Keratinocyte (primary cell): ENCODE measurements around the gene RTEL1. TPM values are rescaled to one million over a fixed set of nuclear protein-coding genes. Genes with fewer than 3 reads are reported as not detected.

ENCODE experiments used
- DNase-seq: peaks from one replicate; pipeline ENCODE4 v3.0.0-alpha.2; 2011; ENCODE audit warnings: low read depth, missing footprints, low spot score
- FAIRE-seq: peaks from 2 replicates; lab custom pipeline; 2011; peaks lifted over from hg19 to GRCh38; lab: Jason Lieb, UNC
- H2AFZ ChIP-seq: 2 replicates; pipeline ENCODE4 v1.6.0; 2012; ENCODE audit warnings: low read length, control low read depth, inconsistent platforms; ENCODE audit not compliant: control insufficient read depth
- H3K27ac ChIP-seq: 2 replicates; pipeline ENCODE4 v1.5.1; 2011; ENCODE audit warnings: low read length; ENCODE audit not compliant: control insufficient read depth, insufficient read depth
- H3K27me3 ChIP-seq: 3 replicates; pipeline ENCODE4 v1.6.0; 2011; ENCODE audit warnings: low read length; ENCODE audit not compliant: control insufficient read depth, insufficient read depth; ENCODE audit errors: extremely low read depth
- H3K36me3 ChIP-seq, 2 experiments: 2 replicates in 1 of 2; 3 replicates in 1 of 2; pipeline ENCODE4 v1.5.1; 2011; ENCODE audit warnings: low read length in 2 of 2, mild to moderate bottlenecking in 1 of 2; ENCODE audit not compliant: control insufficient read depth in 2 of 2, insufficient read depth in 2 of 2; ENCODE audit errors: extremely low read depth in 1 of 2
- H3K4me1 ChIP-seq: 3 replicates; pipeline ENCODE4 v1.5.1; 2011; ENCODE audit warnings: low read length; ENCODE audit not compliant: control insufficient read depth, insufficient read depth; ENCODE audit errors: extremely low read depth
- H3K4me2 ChIP-seq: 3 replicates; pipeline ENCODE4 v1.6.0; 2011; ENCODE audit warnings: low read depth, low read length; ENCODE audit not compliant: control insufficient read depth, insufficient read depth; ENCODE audit errors: extremely low read depth
- H3K4me3 ChIP-seq, 3 experiments: fragments of 200-600 bp in 1 of 3; sonication (generic) in 1 of 3; 2 replicates in 2 of 3; 3 replicates in 1 of 3; pipeline ENCODE4 v1.5.1; 2011 to 2016; ENCODE audit warnings: low read length in 3 of 3, mild to moderate bottlenecking in 3 of 3, control low read depth in 2 of 3, inconsistent platforms in 1 of 3, low read depth in 1 of 3, mixed read lengths in 1 of 3, mixed run types in 1 of 3, moderate library complexity in 1 of 3; ENCODE audit not compliant: control insufficient read depth in 2 of 3, insufficient read depth in 2 of 3; ENCODE audit errors: extremely low read depth in 1 of 3
- H3K79me2 ChIP-seq: 2 replicates; pipeline ENCODE4 v1.6.0; 2012; ENCODE audit warnings: low read length; ENCODE audit not compliant: control insufficient read depth, insufficient read depth
- H3K9ac ChIP-seq: 3 replicates; pipeline ENCODE4 v1.6.0; 2011; ENCODE audit warnings: low read length; ENCODE audit not compliant: control insufficient read depth, insufficient read depth; ENCODE audit errors: extremely low read depth
- H3K9me1 ChIP-seq: 3 replicates; pipeline ENCODE4 v1.6.0; 2011; ENCODE audit warnings: low read length; ENCODE audit not compliant: control insufficient read depth, insufficient read depth; ENCODE audit errors: extremely low read depth
- H3K9me3 ChIP-seq: 2 replicates; pipeline ENCODE4 v1.5.1; 2012; ENCODE audit warnings: low read depth, low read length; ENCODE audit not compliant: control insufficient read depth
- H4K20me1 ChIP-seq: 3 replicates; pipeline ENCODE4 v1.6.0; 2011; ENCODE audit warnings: low read length; ENCODE audit not compliant: control insufficient read depth, insufficient read depth; ENCODE audit errors: extremely low read depth
- EZH2 ChIP-seq: IDR thresholded peaks from one replicate; pipeline ENCODE4 v1.6.1; 2012; ENCODE audit warnings: inconsistent platforms, mild to moderate bottlenecking, low read length, moderate library complexity
- dilution Hi-C: fragments of 300-500 bp; cut with MboI; formaldehyde crosslinking; loops from one replicate; pipeline ENCODE4 v1.7.0; 2020; ENCODE audit warnings: low sequenced_read_pairs; ENCODE audit not compliant: extremely low pct_ligation_motif_present
- polyA plus RNA-seq, 5 experiments: library from polyadenylated mRNA; depleted of rRNA in 3 of 5; stranded (reverse) in 3 of 5; stranded (forward) in 1 of 5; unstranded in 1 of 5; fragments of >200 nt; gene quantifications; 1 replicate in 1 of 5; 2 replicates in 3 of 5; 3 replicates in 1 of 5; pipeline versions ENCODE4 v1.2.1 to v1.2.3, GENCODE V29; 2011 to 2012; ENCODE audit warnings: missing spikeins in 2 of 5, low read depth in 1 of 5, low replicate concordance in 1 of 5
- TF ChIP-seq, protein P1 (sequence below), 3 experiments: IDR thresholded peaks in 1 of 3; conservative IDR thresholded peaks in 1 of 3; optimal IDR thresholded peaks in 1 of 3; 2 replicates in 2 of 3; 3 replicates in 1 of 3; pipeline versions ENCODE3 to v1.5.1; 2011; ENCODE audit warnings: low read length in 3 of 3, mild to moderate bottlenecking in 3 of 3, moderate library complexity in 2 of 3, control low read depth in 1 of 3, inconsistent platforms in 1 of 3; ENCODE audit not compliant: insufficient read depth in 2 of 3; ENCODE audit errors: extremely low read depth in 1 of 3

RTEL1 gene
- polyA plus RNA-seq, 1 donor (not counting 4 experiments of a cell fraction or from before 2014, with no cell fraction given), result 12.4 TPM

DNA sequence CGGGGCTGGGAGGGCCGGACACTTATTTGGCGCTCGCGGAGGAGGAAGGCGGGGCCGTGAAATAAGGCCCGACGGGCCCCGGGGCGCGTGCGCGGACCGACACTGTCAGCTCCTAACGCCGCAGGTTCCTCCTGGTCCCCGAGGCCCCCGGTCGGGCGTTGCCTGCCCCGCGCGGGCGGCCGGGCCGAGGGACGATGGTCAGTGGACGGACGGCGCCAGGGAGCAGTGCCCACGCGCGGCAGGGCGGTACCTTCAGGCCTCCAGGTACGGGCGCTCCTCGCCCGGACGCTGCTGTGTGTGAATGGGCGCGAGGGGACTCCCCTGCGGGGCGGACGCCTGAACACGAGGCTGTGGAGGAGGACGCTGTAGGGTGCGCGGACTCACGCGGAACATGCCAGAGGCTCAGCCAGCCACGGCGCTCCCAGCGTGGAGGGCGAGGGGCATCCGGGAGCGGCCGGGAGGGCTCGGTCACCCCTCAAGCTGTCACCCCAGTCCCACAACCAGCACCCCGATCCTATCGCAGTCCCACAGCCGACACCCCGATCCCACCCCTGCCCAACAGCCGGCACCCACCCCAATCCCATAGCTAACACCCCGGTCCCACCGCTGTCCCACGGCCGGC is 30.9 kb upstream of the RTEL1 start:
- Histone ChIP-seq H3K4me3 (peak overlapping the region; percentile 83 to 92 (median 90)), H3K79me2 (peaks cover 51% of the 10 kb centered on the region), H3K9me1 (no peaks in the 10 kb centered on the region), H3K4me2 (peak overlapping the region; percentile 37), H3K27me3 (no peaks in the 10 kb centered on the region), H3K9me3 (no peaks in the 10 kb centered on the region), H3K4me1 (peaks cover 7% of the 10 kb centered on the region), H4K20me1 (no peaks in the 10 kb centered on the region), H3K27ac (peak overlapping the region; percentile 76), H2AFZ (peak overlapping the region; percentile 63), H3K9ac (peak overlapping the region; percentile 91), H3K36me3 (peaks cover 0 to 1% of the 10 kb centered on the region in 2 experiments)
- FAIRE-seq (no peak), DNase-seq (peak; percentile 54)
- no peak for TF ChIP-seq EZH2
- TF ChIP-seq, protein P1, sequence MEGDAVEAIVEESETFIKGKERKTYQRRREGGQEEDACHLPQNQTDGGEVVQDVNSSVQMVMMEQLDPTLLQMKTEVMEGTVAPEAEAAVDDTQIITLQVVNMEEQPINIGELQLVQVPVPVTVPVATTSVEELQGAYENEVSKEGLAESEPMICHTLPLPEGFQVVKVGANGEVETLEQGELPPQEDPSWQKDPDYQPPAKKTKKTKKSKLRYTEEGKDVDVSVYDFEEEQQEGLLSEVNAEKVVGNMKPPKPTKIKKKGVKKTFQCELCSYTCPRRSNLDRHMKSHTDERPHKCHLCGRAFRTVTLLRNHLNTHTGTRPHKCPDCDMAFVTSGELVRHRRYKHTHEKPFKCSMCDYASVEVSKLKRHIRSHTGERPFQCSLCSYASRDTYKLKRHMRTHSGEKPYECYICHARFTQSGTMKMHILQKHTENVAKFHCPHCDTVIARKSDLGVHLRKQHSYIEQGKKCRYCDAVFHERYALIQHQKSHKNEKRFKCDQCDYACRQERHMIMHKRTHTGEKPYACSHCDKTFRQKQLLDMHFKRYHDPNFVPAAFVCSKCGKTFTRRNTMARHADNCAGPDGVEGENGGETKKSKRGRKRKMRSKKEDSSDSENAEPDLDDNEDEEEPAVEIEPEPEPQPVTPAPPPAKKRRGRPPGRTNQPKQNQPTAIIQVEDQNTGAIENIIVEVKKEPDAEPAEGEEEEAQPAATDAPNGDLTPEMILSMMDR (optimal IDR thresholded peaks at IDR 0.05 in 1 of 3, IDR thresholded peaks at IDR 0.05 in 1 of 3, conservative IDR thresholded peaks at IDR 0.05 in 1 of 3; ENCODE audit: extremely low read depth in 1 of 3, insufficient read depth in 2 of 3, low read length in 3 of 3), result no peak
- dilution Hi-C loops, result no loop called here

DNA sequence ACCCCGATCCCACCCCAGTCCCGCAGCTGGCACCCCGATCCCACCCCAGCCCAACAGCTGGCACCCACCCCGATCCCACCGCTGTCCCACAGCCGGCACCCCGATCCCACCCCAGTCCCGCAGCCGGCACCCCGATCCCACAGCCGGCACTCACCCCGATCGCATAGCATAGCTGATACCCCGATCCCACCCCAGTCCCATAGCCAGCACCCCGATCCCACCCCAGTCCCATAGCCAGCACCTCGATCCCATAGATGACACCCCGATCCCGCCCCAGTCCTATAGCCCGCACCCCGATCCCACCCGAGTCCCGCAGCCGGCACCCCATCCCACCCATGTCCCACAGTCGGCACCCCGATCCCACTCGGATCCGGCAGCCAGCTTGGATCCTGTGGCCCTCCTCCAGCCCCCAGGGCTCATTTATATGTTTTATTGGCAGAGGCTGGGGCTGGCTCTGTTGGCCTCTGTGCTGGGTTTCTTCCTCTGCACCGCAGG is 30.3 kb upstream of the RTEL1 start:
- H3K9me1 ChIP-seq, result no peaks in the 10 kb centered on the region

More for the DNA sequence above, 30.3 kb upstream of the RTEL1 start:
- H3K9ac ChIP-seq, result peak overlapping the region; percentile 91
- H3K36me3 ChIP-seq, result peaks cover 0 to 1% of the 10 kb centered on the region in 2 experiments
- dilution Hi-C loops, result no loop called here
- no peak for FAIRE-seq
- TF ChIP-seq, protein P1 (optimal IDR thresholded peaks at IDR 0.05 in 1 of 3, IDR thresholded peaks at IDR 0.05 in 1 of 3, conservative IDR thresholded peaks at IDR 0.05 in 1 of 3; ENCODE audit: extremely low read depth in 1 of 3, insufficient read depth in 2 of 3, low read length in 3 of 3), result no peak
- no peak for TF ChIP-seq EZH2
- H3K4me2 ChIP-seq, result peak overlapping the region; percentile 96
- no peaks in the 10 kb centered on the region for H4K20me1 ChIP-seq
- no peaks in the 10 kb centered on the region for H3K27me3 ChIP-seq
- DNase-seq, result no peak
- peak overlapping the region; percentile 76 for H3K27ac ChIP-seq
- H3K4me3 ChIP-seq, result peak overlapping the region; percentile 89 to 92 (median 90)
- peaks cover 45% of the 10 kb centered on the region for H3K79me2 ChIP-seq
- peak overlapping the region; percentile 49 for H2AFZ ChIP-seq
- no peaks in the 10 kb centered on the region for H3K9me3 ChIP-seq
- peaks cover 7% of the 10 kb centered on the region for H3K4me1 ChIP-seq
